ENCODE results near the gene ANKRD1. TPM values are rescaled to one million over a fixed set of nuclear protein-coding genes. Genes with fewer than 3 reads are reported as not detected.

The ANKRD1 gene
- total RNA-seq, 1 donor from 2014 or later = 10.4 TPM

Other genes with a start within 250 kb of the ANKRD1 start
- gene HTR7, start 63.0 kb downstream of the ANKRD1 start, total RNA-seq (ENCODE audit: insufficient read depth, low replicate concordance) = 6.0 TPM
- gene RPP30, start 49.1 kb downstream of the ANKRD1 start, total RNA-seq (ENCODE audit: insufficient read depth, low replicate concordance) = 24.1 TPM

Measured in umbilical cord (tissue), 1 donor.